HepG2 (cell line): ENCODE measurements around the gene PRDM10. TPM values are rescaled to one million over a fixed set of nuclear protein-coding genes. Genes with fewer than 3 reads are reported as not detected.

Source experiments
- ATAC-seq: fragments of 200-7000 bp; cut with Tn5 transposase; 3 replicates; pipeline ENCODE4 v1.9.1; 2020; ENCODE audit warnings: mild to moderate bottlenecking, moderate library complexity
- BruUV-seq: library from RNA; stranded (reverse); fragments of 400-500 nt; replicated peaks from 2 replicates; lab custom pipeline; 2021; lab: Mats Ljungman, UMichigan
- CTCF ChIA-PET: fragments of 300-600 bp; formaldehyde crosslinking; extraction: SDS; loops from one replicate; lab custom pipeline; 2021; ENCODE audit warnings: low total read pairs, inconsistent platforms, low intra/inter-chr PET ratio; lab: Yijun Ruan, JAX
- POLR2A ChIA-PET: fragments of 350-600 bp; sonication (Branson Sonifier 250); formaldehyde crosslinking; loops from one replicate; lab custom pipeline; 2020; ENCODE audit warnings: antibody characterized with exemption, inconsistent platforms; lab: Yijun Ruan, JAX
- DNase-seq: peaks from one replicate; pipeline ENCODE4 v3.0.0-alpha.2; 2015; ENCODE audit warnings: low spot score
- FAIRE-seq: peaks from 3 replicates; lab custom pipeline; 2011; peaks lifted over from hg19 to GRCh38; lab: Jason Lieb, UNC
- H2AFZ ChIP-seq: one replicate; pipeline ENCODE4 v1.6.1; 2011; ENCODE audit warnings: low read length, inconsistent platforms
- H3K27ac ChIP-seq: fragments of 300-600 bp; 3 replicates; pipeline ENCODE4 v1.8.0; 2011; ENCODE audit warnings: mixed run types, mild to moderate bottlenecking, mixed read lengths, low read length, inconsistent platforms; ENCODE audit not compliant: insufficient read depth; ENCODE audit errors: extremely low read length
- H3K27me3 ChIP-seq, 2 experiments: fragments of 200-600 bp in 1 of 2; 2 replicates in 1 of 2; 3 replicates in 1 of 2; pipeline versions ENCODE4 v1.6.0 to v1.8.0; 2011; ENCODE audit warnings: low read length in 2 of 2, mild to moderate bottlenecking in 2 of 2, moderate library complexity in 2 of 2, inconsistent platforms in 1 of 2; ENCODE audit not compliant: insufficient read depth in 2 of 2, control insufficient read depth in 1 of 2
- H3K36me3 ChIP-seq, 2 experiments: fragments of 200-600 bp in 1 of 2; replicated peaks in 1 of 2; 2 replicates in 1 of 2; 3 replicates in 1 of 2; pipeline versions ENCODE4 v1.5.1 to v1.8.0; 2011; ENCODE audit warnings: low read length in 2 of 2, inconsistent platforms in 1 of 2; ENCODE audit not compliant: insufficient read depth in 2 of 2, control insufficient read depth in 1 of 2
- H3K4me1 ChIP-seq: 2 replicates; pipeline ENCODE4 v1.5.1; 2012; ENCODE audit warnings: low read length, inconsistent platforms; ENCODE audit not compliant: insufficient read depth
- H3K4me2 ChIP-seq: 2 replicates; pipeline ENCODE4 v1.6.0; 2011; ENCODE audit warnings: low read depth, low read length, inconsistent platforms
- H3K4me3 ChIP-seq, 3 experiments: fragments of 200-600 bp in 1 of 3; sonication (generic), shearing (Covaris generic) in 1 of 3; replicated peaks in 1 of 3; 2 replicates each; pipeline ENCODE4 v1.5.1; 2011 to 2016; ENCODE audit warnings: low read length in 3 of 3, inconsistent platforms in 2 of 3, low read depth in 2 of 3, mild to moderate bottlenecking in 2 of 3, control low read depth in 1 of 3, mixed read lengths in 1 of 3; ENCODE audit not compliant: insufficient read depth in 1 of 3
- H3K79me2 ChIP-seq: one replicate; pipeline ENCODE4 v1.6.1; 2011; ENCODE audit warnings: low read length, inconsistent platforms; ENCODE audit not compliant: insufficient read depth
- H3K9ac ChIP-seq: 2 replicates; pipeline ENCODE4 v1.6.0; 2011; ENCODE audit warnings: mild to moderate bottlenecking, low read depth, low read length, inconsistent platforms; ENCODE audit not compliant: insufficient read depth
- H3K9me3 ChIP-seq: 2 replicates; pipeline ENCODE4 v1.5.1; 2012; ENCODE audit warnings: mild to moderate bottlenecking, low read length
- H4K20me1 ChIP-seq: 2 replicates; pipeline ENCODE4 v1.6.0; 2011; ENCODE audit warnings: inconsistent platforms, mild to moderate bottlenecking, low read length, moderate library complexity; ENCODE audit not compliant: insufficient read depth
- GTF3A ChIP-seq: sonication (generic); formaldehyde crosslinking; conservative IDR thresholded peaks from 2 replicates; pipeline ENCODE4 v1.4.0; 2020; ENCODE audit warnings: mild to moderate bottlenecking, missing genetic modification reagents
- KAT7 ChIP-seq: IDR thresholded peaks from 2 replicates; pipeline ENCODE4 v1.6.1; 2018; ENCODE audit warnings: borderline replicate concordance, missing compliant biosample characterization
- MXD3 ChIP-seq: IDR thresholded peaks from 2 replicates; pipeline ENCODE4 v1.6.1; 2016; ENCODE audit warnings: mild to moderate bottlenecking, missing biosample characterization, missing genetic modification reagents
- SAP130 ChIP-seq: IDR thresholded peaks from 2 replicates; pipeline ENCODE4 v1.6.1; 2016; ENCODE audit warnings: low read depth
- SATB2 ChIP-seq: sonication (generic); formaldehyde crosslinking; IDR thresholded peaks from 2 replicates; pipeline ENCODE4 v1.5.0; 2020; ENCODE audit warnings: missing genetic modification reagents
- ZBTB43 ChIP-seq: sonication (generic); formaldehyde crosslinking; conservative IDR thresholded peaks from 2 replicates; pipeline ENCODE4 v1.4.0; 2020; ENCODE audit warnings: missing genetic modification reagents
- ZNF3 ChIP-seq: IDR thresholded peaks from 2 replicates; pipeline ENCODE4 v1.7.0; 2017; ENCODE audit warnings: inconsistent platforms
- ZNF407 ChIP-seq: sonication (generic); formaldehyde crosslinking; IDR thresholded peaks from one replicate; pipeline ENCODE4 v1.5.1; 2020; ENCODE audit warnings: mild to moderate bottlenecking, missing genetic modification reagents; ENCODE audit errors: not compliant biosample characterization
- ZNF446 ChIP-seq: sonication (generic); formaldehyde crosslinking; IDR thresholded peaks from 2 replicates; pipeline ENCODE4 v1.5.0; 2020; ENCODE audit warnings: mild to moderate bottlenecking, missing genetic modification reagents
- ZNF564 ChIP-seq: sonication (generic); formaldehyde crosslinking; IDR thresholded peaks from 2 replicates; pipeline ENCODE4 v1.8.1; 2023; ENCODE audit warnings: mild to moderate bottlenecking, missing genetic modification reagents
- WGBS: methylation state at CpG from one replicate; pipeline ENCODE4 v1.1.6; 2017; ENCODE audit warnings: low lambda C conversion rate; 5-methylcytosine and 5-hydroxymethylcytosine counted together
- in situ Hi-C: cut with HindIII; loops from 2 replicates; pipeline ENCODE4 v1.10.0; 2017; ENCODE audit warnings: low pct_unique_long_range_greater_than_20kb; ENCODE audit not compliant: extremely low pct_ligation_motif_present
- intact Hi-C: fragments of 100-400 bp; cut with micrococcal nuclease; formaldehyde crosslinking; loops from one replicate; pipeline ENCODE4 v1.10.0; 2022; ENCODE audit not compliant: unreplicated experiment
- polyA plus RNA-seq, 8 experiments: library from polyadenylated mRNA; depleted of rRNA in 3 of 8; stranded (reverse) in 7 of 8; unstranded in 1 of 8; fragments of >200 nt; fragmentation: Illumina TruSeq in 4 of 8; extraction: Trizol in 4 of 8; gene quantifications; 2 replicates each; pipeline versions ENCODE4 v1.2.1 to v1.2.3, GENCODE V29; 2011 to 2016; ENCODE audit warnings: low read depth in 4 of 8, missing spikeins in 1 of 8, mixed read lengths in 1 of 8; ENCODE audit not compliant: insufficient read depth in 1 of 8
- total RNA-seq, 5 experiments: library from RNA; depleted of rRNA; stranded (reverse); fragments of >200 nt; fragmentation: Illumina TruSeq; extraction: Trizol; gene quantifications; 2 replicates each; pipeline ENCODE4 v1.2.3, GENCODE V29; 2016; ENCODE audit warnings: low read depth in 1 of 5
- TF ChIP-seq, protein P1 (sequence below): sonication (generic); formaldehyde crosslinking; IDR thresholded peaks from 2 replicates; pipeline ENCODE4 v1.8.0; 2022; ENCODE audit warnings: mild to moderate bottlenecking, missing genetic modification reagents, borderline replicate concordance

PRDM10 gene
- total and polyA plus RNA-seq, 2 of the 13 experiments (the other 11 are each of a cell fraction or from before 2014, with no cell fraction given), result 5.7 to 5.8 TPM

GRCh38 chr11:129895126-129896041 is 107.3 kb downstream of the PRDM10 start, which contains the start of gene NFRKB:
Gene NFRKB (minus strand): TSS chr11:129895578. CDS start chr11:129892849, 2,729 bp downstream.
- Histone ChIP-seq H3K36me3 (peaks cover 7 to 33% of the 10 kb centered on the region in 2 experiments), H3K27me3 (no peaks in the 10 kb centered on the region; a peak in 1 of 5 replicates), H2AFZ (peak within 1 kb of the TSS; percentile 6), H3K4me1 (peaks cover 34% of the 10 kb centered on the region), H3K79me2 (peaks cover 39% of the 10 kb centered on the region), H3K4me3 (peak within 1 kb of the TSS; percentile 89 to 98 (median 94)), H3K9me3 (no peaks in the 10 kb centered on the region), H3K4me2 (peak within 1 kb of the TSS; percentile 94), H3K27ac (peak within 1 kb of the TSS; percentile 69), H4K20me1 (0 out of 2 replicates have a peak, but pooled peaks cover 2% of the 10 kb centered on the region), H3K9ac (peak within 1 kb of the TSS; percentile 81)
- BruUV-seq, result no TSS peak
- DNase-seq, result peak; percentile 72
- CTCF ChIA-PET, result no interaction called here
- under 1% methylated on average over 25 of the region's 77 CpGs for WGBS
- intact Hi-C loops, result loop anchor here (10.0 kb wide), 1 partner anchor 131 kb away; no protein-coding TSS in a partner anchor
- POLR2A ChIA-PET, result interaction anchor here (0.9 to 1.3 kb wide), 3 partner anchors 108 to 268 kb away, joined by 3 to 4 read pairs (median 3); no protein-coding TSS in a partner anchor
- in situ Hi-C loops, result no loop called here
- FAIRE-seq, result peak; percentile 28
- ATAC-seq, result peak; percentile 96
- TF ChIP-seq ZNF3, result no peak
- TF ChIP-seq MXD3 (CRISPR knock-in tag), result peak; percentile 56; the same call in 1 of the 2 replicates
- peak; percentile 25; the same call in 1 of the 2 replicates for TF ChIP-seq ZBTB43 (CRISPR knock-in tag)
- no peak; the same call in 1 of the 2 replicates for TF ChIP-seq SATB2 (CRISPR knock-in tag)
- TF ChIP-seq KAT7 (CRISPR knock-in tag), result peak; percentile 84; the same call in 1 of the 2 replicates
- TF ChIP-seq SAP130 (CRISPR knock-in tag), result peak; percentile 59
- TF ChIP-seq GTF3A (CRISPR knock-in tag), result 0 out of 2 replicates have a peak, but pooled peaks have one; percentile 31
- TF ChIP-seq ZNF564 (CRISPR knock-in tag), result no peak
- TF ChIP-seq, protein P1, sequence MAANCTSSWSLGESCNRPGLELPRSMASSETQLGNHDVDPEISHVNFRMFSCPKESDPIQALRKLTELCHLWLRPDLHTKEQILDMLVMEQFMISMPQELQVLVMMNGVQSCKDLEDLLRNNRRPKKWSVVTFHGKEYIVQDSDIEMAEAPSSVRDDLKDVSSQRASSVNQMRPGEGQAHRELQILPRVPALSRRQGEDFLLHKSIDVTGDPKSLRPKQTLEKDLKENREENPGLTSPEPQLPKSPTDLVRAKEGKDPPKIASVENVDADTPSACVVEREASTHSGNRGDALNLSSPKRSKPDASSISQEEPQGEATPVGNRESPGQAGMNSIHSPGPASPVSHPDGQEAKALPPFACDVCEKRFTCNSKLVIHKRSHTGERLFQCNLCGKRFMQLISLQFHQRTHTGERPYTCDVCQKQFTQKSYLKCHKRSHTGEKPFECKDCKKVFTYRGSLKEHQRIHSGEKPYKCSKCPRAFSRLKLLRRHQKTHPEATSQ (CRISPR knock-in tag), result no peak
- TF ChIP-seq ZNF407 (CRISPR knock-in tag), result no peak
- TF ChIP-seq ZNF446 (CRISPR knock-in tag), result no peak
